H1 (cell line): ENCODE data around the gene GPR176. TPM values are rescaled to one million over a fixed set of nuclear protein-coding genes. Genes with fewer than 3 reads are reported as not detected.

Experiments used
- CHD7 ChIP-seq: fragments of 300-600 bp; sonication (generic); IDR thresholded peaks from 2 replicates; pipeline ENCODE4 v1.7.1; 2012; ENCODE audit warnings: low read length, moderate library complexity, mild to moderate bottlenecking, inconsistent platforms; ENCODE audit not compliant: insufficient replicate concordance
- GTF2F1 ChIP-seq: IDR thresholded peaks from 2 replicates; pipeline ENCODE4 v1.6.1; 2012; ENCODE audit warnings: low read depth, low read length, improper control_type of control experiment, borderline replicate concordance
- MAFK ChIP-seq: IDR thresholded peaks from 2 replicates; pipeline ENCODE4 v1.6.1; 2012; ENCODE audit warnings: low read depth, mild to moderate bottlenecking, improper control_type of control experiment, low read length
- RBBP5 ChIP-seq: IDR thresholded peaks from 2 replicates; pipeline ENCODE4 v1.7.1; 2012; ENCODE audit warnings: low read depth, mild to moderate bottlenecking, inconsistent platforms, low read length, moderate library complexity, borderline replicate concordance
- RFX5 ChIP-seq: IDR thresholded peaks from 2 replicates; pipeline ENCODE4 v1.6.1; 2011; ENCODE audit warnings: low read depth, low read length, improper control_type of control experiment, borderline replicate concordance
- TBP ChIP-seq: IDR thresholded peaks from 2 replicates; pipeline ENCODE4 v1.6.1; 2011; ENCODE audit warnings: low read depth, low read length, improper control_type of control experiment
- polyA plus RNA-seq, 7 experiments: library from polyadenylated mRNA; depleted of rRNA in 3 of 7; stranded (reverse) in 5 of 7; unstranded in 2 of 7; fragments of >200 nt in 5 of 7; fragments of 200-250 nt in 2 of 7; gene quantifications; 1 replicate in 5 of 7; 2 replicates in 1 of 7; 4 replicates in 1 of 7; pipeline versions ENCODE4 v1.2.1 to v1.2.3, GENCODE V29; 2011 to 2013; ENCODE audit warnings: missing spikeins in 2 of 7, mixed read lengths in 2 of 7
- total RNA-seq: library from RNA; stranded (reverse); fragmentation: NEBNext Ultra II Directional; extraction: Animal tissue kit (Norgen Biotek cat#: 25700); gene quantifications from 2 replicates; pipeline ENCODE4 v1.2.1, GENCODE V29; 2021

Gene GPR176
- total and polyA plus RNA-seq, 2 of the 8 experiments (the other 6 are each of a cell fraction or from before 2014, with no cell fraction given): 190 to 281 TPM

- TF ChIP-seq CHD7 (no peak), RBBP5 (no peak), TBP (no peak), MAFK (no peak), GTF2F1 (no peak), RFX5 (no peak)
- TF ChIP-seq, all 59 proteins: peak for 0
These were observed 144.0 kb downstream of the GPR176 start (continued) for GRCh38 chr15:39776068-39776467.
